B cell (primary cell): ENCODE data around the gene SLC25A21. TPM values are rescaled to one million over a fixed set of nuclear protein-coding genes. Genes with fewer than 3 reads are reported as not detected.
"Not testable (repeated sequence)": the region's sequence is repeated elsewhere in the genome, so short reads cannot be mapped to it uniquely, and the experiment has no call there.

Source experiments
- ATAC-seq: fragments of 200-7000 bp; cut with Tn5 transposase; one replicate; pipeline ENCODE4 v1.10.0; 2021; ENCODE audit warnings: low read depth, mild to moderate bottlenecking, moderate number of reproducible peaks, moderate library complexity
- CTCF ChIA-PET: fragments of 350-600 bp; sonication (Branson Sonifier 250); formaldehyde crosslinking; loops from one replicate; lab custom pipeline; 2021; ENCODE audit warnings: antibody characterized with exemption, inconsistent platforms; lab: Charles Lee
- POLR2A ChIA-PET: fragments of 350-600 bp; sonication (Branson Sonifier 250); formaldehyde crosslinking; loops from one replicate; lab custom pipeline; 2021; ENCODE audit warnings: antibody characterized with exemption; lab: Charles Lee
- DNase-seq: peaks from one replicate; pipeline ENCODE4 v3.0.0; 2013
- H2AFZ ChIP-seq: 2 replicates; pipeline ENCODE4 v1.6.1; 2012; ENCODE audit warnings: mild to moderate bottlenecking, low read depth, low read length; ENCODE audit not compliant: insufficient read depth, poor library complexity, severe bottlenecking
- H3K27ac ChIP-seq, 2 donors: 1 replicate in 1 of 2; 2 replicates in 1 of 2; pipeline ENCODE4 v1.5.1; 2012 to 2013; ENCODE audit warnings: low read length in 2 of 2, mild to moderate bottlenecking in 2 of 2, moderate library complexity in 1 of 2
- H3K27me3 ChIP-seq, 4 experiments: fragments of 200-600 bp in 1 of 4; sonication (generic) in 1 of 4; replicated peaks in 1 of 4; 1 replicate in 2 of 4; 2 replicates in 2 of 4; pipeline versions ENCODE4 v1.6.1 to v1.7.0; 2013 to 2016; ENCODE audit warnings: low read length in 3 of 4, mild to moderate bottlenecking in 2 of 4, mixed read lengths in 1 of 4, moderate library complexity in 1 of 4; ENCODE audit not compliant: insufficient read depth in 4 of 4, control insufficient read depth in 3 of 4; ENCODE audit errors: control extremely low read depth in 1 of 4
- H3K36me3 ChIP-seq, 2 experiments: replicated peaks in 1 of 2; 1 replicate in 1 of 2; 2 replicates in 1 of 2; pipeline versions ENCODE4 v1.6.1 to v1.7.1; 2013; ENCODE audit warnings: low read length in 1 of 2; ENCODE audit not compliant: insufficient read depth in 2 of 2, control insufficient read depth in 1 of 2; ENCODE audit errors: control extremely low read depth in 1 of 2, extremely low read depth in 1 of 2
- H3K4me1 ChIP-seq, 2 donors: fragments of 200-600 bp in 1 of 2; sonication (generic) in 1 of 2; 1 replicate in 1 of 2; 2 replicates in 1 of 2; pipeline versions ENCODE4 v1.5.1 to v1.6.1; 2013 to 2017; ENCODE audit warnings: low read length in 2 of 2; ENCODE audit not compliant: control insufficient read depth in 2 of 2, insufficient read depth in 2 of 2
- H3K4me2 ChIP-seq: replicated peaks from 2 replicates; pipeline ENCODE3; 2012; ENCODE audit warnings: mild to moderate bottlenecking, low read depth, low read length; ENCODE audit not compliant: poor library complexity, severe bottlenecking
- H3K4me3 ChIP-seq, 5 experiments: fragments of 200-600 bp in 1 of 5; sonication (generic) in 1 of 5; 1 replicate in 3 of 5; 2 replicates in 2 of 5; pipeline versions ENCODE4 v1.5.1 to v1.7.0; 2011 to 2016; ENCODE audit warnings: low read length in 4 of 5, mild to moderate bottlenecking in 4 of 5, low read depth in 2 of 5, control low read depth in 1 of 5, moderate library complexity in 1 of 5; ENCODE audit not compliant: insufficient read depth in 1 of 5; ENCODE audit errors: control extremely low read depth in 1 of 5, extremely low read depth in 1 of 5
- H3K79me2 ChIP-seq: fragments of 200-600 bp; sonication (generic); one replicate; pipeline ENCODE4 v1.6.0; 2016; ENCODE audit warnings: low read length; ENCODE audit not compliant: control insufficient read depth, insufficient read depth
- H3K9ac ChIP-seq: fragments of 200-600 bp; sonication (generic); 2 replicates; pipeline ENCODE4 v1.6.1; 2017; ENCODE audit warnings: mild to moderate bottlenecking, low read length, moderate library complexity
- H3K9me3 ChIP-seq, 3 donors: one replicate each; pipeline versions ENCODE4 v1.6.1 to v1.7.1; 2013; ENCODE audit warnings: low read length in 2 of 3; ENCODE audit not compliant: control insufficient read depth in 2 of 3, insufficient read depth in 1 of 3; ENCODE audit errors: control extremely low read depth in 1 of 3
- H4K20me1 ChIP-seq: 2 replicates; pipeline ENCODE4 v1.6.0; 2012; ENCODE audit warnings: mild to moderate bottlenecking, low read length; ENCODE audit not compliant: insufficient read depth, control insufficient read depth, poor library complexity, severe bottlenecking
- H3K27ac Mint-ChIP-seq: one replicate; pipeline ENCODE4 v1.8.0; 2021; ENCODE audit warnings: mixed read lengths
- H3K27me3 Mint-ChIP-seq: one replicate; pipeline ENCODE4 v1.8.0; 2021; ENCODE audit warnings: mixed read lengths
- H3K4me1 Mint-ChIP-seq: one replicate; pipeline ENCODE4 v1.8.0; 2021; ENCODE audit warnings: mixed read lengths
- H3K4me3 Mint-ChIP-seq: one replicate; pipeline ENCODE4 v1.8.0; 2021; ENCODE audit warnings: mixed read lengths
- H3K9me3 Mint-ChIP-seq: one replicate; pipeline ENCODE4 v1.8.0; 2022; ENCODE audit warnings: mixed read lengths; ENCODE audit not compliant: insufficient read depth
- EZH2 ChIP-seq: IDR thresholded peaks from 2 replicates; pipeline ENCODE4 v1.6.1; 2012; ENCODE audit warnings: borderline replicate concordance, low read depth, mild to moderate bottlenecking, moderate library complexity, low read length; ENCODE audit not compliant: insufficient read depth, poor library complexity, severe bottlenecking
- WGBS: methylation state at CpG from one replicate; pipeline ENCODE4 v1.1.5; 2013; ENCODE audit warnings: missing lambda C conversion rate; ENCODE audit not compliant: insufficient coverage; 5-methylcytosine and 5-hydroxymethylcytosine counted together
- intact Hi-C: fragments of 100-400 bp; cut with micrococcal nuclease; formaldehyde crosslinking; loops from one replicate; pipeline ENCODE4 v1.10.0; 2022
- polyA plus RNA-seq: library from polyadenylated mRNA; depleted of rRNA; stranded (reverse); fragments of >200 nt; gene quantifications from 2 replicates; pipeline ENCODE4 v1.2.3, GENCODE V29; 2012
- total RNA-seq, 2 donors: library from RNA; stranded (reverse); fragments of 120-200 nt in 1 of 2; gene quantifications; 1 replicate in 1 of 2; 2 replicates in 1 of 2; pipeline versions ENCODE4 v1.2.3 to v1.2.4, GENCODE V29; 2013 to 2022
- TF ChIP-seq, protein P1 (sequence below): fragments of 200-600 bp; IDR thresholded peaks from one replicate; pipeline ENCODE4 v1.8.0; 2022; ENCODE audit warnings: antibody characterized with exemption, mild to moderate bottlenecking

Gene SLC25A21
- total and polyA plus RNA-seq, 2 donors (not counting 1 experiment from before 2014, with no cell fraction given) = not detected

- Histone ChIP-seq H3K4me1 (no peaks in the 10 kb centered on the region), H3K4me3 (no peak overlapping the region), H3K9ac (no peak overlapping the region), H3K36me3 (no peaks in the 10 kb centered on the region), H3K27ac (no peak overlapping the region), H3K27me3 (no peaks in the 10 kb centered on the region), H4K20me1 (no peaks in the 10 kb centered on the region), H2AFZ (no peak overlapping the region), H3K79me2 (no peaks in the 10 kb centered on the region), H3K4me2 (no peak overlapping the region), H3K9me3 (peaks cover 0 to 11% (median 0%) of the 10 kb centered on the region in 3 donors)
- intact Hi-C loops = no loop called here
- TF ChIP-seq, protein P1, sequence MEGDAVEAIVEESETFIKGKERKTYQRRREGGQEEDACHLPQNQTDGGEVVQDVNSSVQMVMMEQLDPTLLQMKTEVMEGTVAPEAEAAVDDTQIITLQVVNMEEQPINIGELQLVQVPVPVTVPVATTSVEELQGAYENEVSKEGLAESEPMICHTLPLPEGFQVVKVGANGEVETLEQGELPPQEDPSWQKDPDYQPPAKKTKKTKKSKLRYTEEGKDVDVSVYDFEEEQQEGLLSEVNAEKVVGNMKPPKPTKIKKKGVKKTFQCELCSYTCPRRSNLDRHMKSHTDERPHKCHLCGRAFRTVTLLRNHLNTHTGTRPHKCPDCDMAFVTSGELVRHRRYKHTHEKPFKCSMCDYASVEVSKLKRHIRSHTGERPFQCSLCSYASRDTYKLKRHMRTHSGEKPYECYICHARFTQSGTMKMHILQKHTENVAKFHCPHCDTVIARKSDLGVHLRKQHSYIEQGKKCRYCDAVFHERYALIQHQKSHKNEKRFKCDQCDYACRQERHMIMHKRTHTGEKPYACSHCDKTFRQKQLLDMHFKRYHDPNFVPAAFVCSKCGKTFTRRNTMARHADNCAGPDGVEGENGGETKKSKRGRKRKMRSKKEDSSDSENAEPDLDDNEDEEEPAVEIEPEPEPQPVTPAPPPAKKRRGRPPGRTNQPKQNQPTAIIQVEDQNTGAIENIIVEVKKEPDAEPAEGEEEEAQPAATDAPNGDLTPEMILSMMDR = no peak
- no peak for TF ChIP-seq EZH2
- ATAC-seq (no peak), DNase-seq (no peak)
- no peak overlapping the region for H3K4me3 Mint-ChIP-seq
- peaks cover 3% of the 10 kb centered on the region for H3K9me3 Mint-ChIP-seq
- POLR2A ChIA-PET = no interaction called here
- WGBS = 94% methylated on average over 2 of the region's 6 CpGs
- no peaks in the 10 kb centered on the region for H3K27me3 Mint-ChIP-seq
- H3K27ac Mint-ChIP-seq = no peak overlapping the region
- no peaks in the 10 kb centered on the region for H3K4me1 Mint-ChIP-seq
- CTCF ChIA-PET = no interaction called here
Observed at GRCh38 chr14:37181441-37181840, 9.0 kb upstream of the SLC25A21 start.

- WGBS = 100% methylated on average over 1 of the region's 7 CpGs
- H3K36me3 ChIP-seq, H3K4me3 ChIP-seq, H3K4me3 Mint-ChIP-seq, H2AFZ ChIP-seq, intact Hi-C loops, H3K27ac ChIP-seq, H3K4me1 Mint-ChIP-seq, H3K79me2 ChIP-seq, DNase-seq, CTCF ChIA-PET, H3K4me1 ChIP-seq, H3K4me2 ChIP-seq, H3K27ac Mint-ChIP-seq, H3K9ac ChIP-seq, H3K27me3 ChIP-seq, H4K20me1 ChIP-seq, H3K9me3 Mint-ChIP-seq, ATAC-seq, H3K27me3 Mint-ChIP-seq, POLR2A ChIA-PET: not testable (repeated sequence)
- peaks cover 0 to 11% (median 0%) of the 10 kb centered on the region in 3 donors for H3K9me3 ChIP-seq
Observed at GRCh38 chr14:37180886-37181285, 8.5 kb upstream of the SLC25A21 start.
